Left lung (tissue), 10 donors: ENCODE measurements around the gene CPLX1. TPM values are rescaled to one million over a fixed set of nuclear protein-coding genes. Genes with fewer than 3 reads are reported as not detected.

Experiments
- ATAC-seq: fragments of 200-7000 bp; cut with Tn5 transposase; one replicate; pipeline ENCODE4 v1.9.1; 2020; ENCODE audit warnings: moderate library complexity
- DNase-seq, 4 donors: peaks; one replicate each; pipeline ENCODE4 v3.0.0-alpha.2; 2013 to 2020
- H3K27ac ChIP-seq, 2 donors: fragments of 200-600 bp; sonication (generic) in 1 of 2; one replicate each; pipeline versions ENCODE4 v1.5.0 to v1.8.0; 2020 to 2021
- H3K27me3 ChIP-seq, 2 donors: fragments of 200-600 bp; sonication (generic) in 1 of 2; one replicate each; pipeline versions ENCODE4 v1.5.0 to v1.8.0; 2020 to 2021
- H3K36me3 ChIP-seq, 2 donors: fragments of 200-600 bp; sonication (generic) in 1 of 2; one replicate each; pipeline versions ENCODE4 v1.5.0 to v1.8.0; 2020 to 2021
- H3K4me1 ChIP-seq, 2 donors: fragments of 200-600 bp; one replicate each; pipeline ENCODE4 v1.8.0; 2021
- H3K4me3 ChIP-seq, 2 donors: fragments of 200-600 bp; sonication (generic) in 1 of 2; one replicate each; pipeline versions ENCODE4 v1.5.0 to v1.8.0; 2020 to 2021; ENCODE audit warnings: mild to moderate bottlenecking in 1 of 2
- H3K9me3 ChIP-seq, 2 donors: fragments of 200-600 bp; sonication (generic) in 1 of 2; one replicate each; pipeline versions ENCODE4 v1.5.0 to v1.8.0; 2020 to 2021
- intact Hi-C, 2 donors: fragments of 100-400 bp; cut with DNase I; formaldehyde crosslinking; loops; one replicate each; pipeline versions ENCODE4 v1.11.2 to v1.14.2; 2022
- polyA plus RNA-seq, 6 donors: library from polyadenylated mRNA; unstranded; fragments of 120-200 nt; gene quantifications; one replicate each; pipeline ENCODE4 v1.2.1, GENCODE V29; 2013; ENCODE audit not compliant: insufficient read length in 6 of 6
- total RNA-seq, 2 donors: library from RNA; stranded (reverse); fragmentation: NEBNext Ultra II Directional; extraction: Animal tissue kit (Norgen Biotek cat#: 25700); gene quantifications; one replicate each; pipeline ENCODE4 v1.2.1, GENCODE V29; 2021
- TF ChIP-seq, protein P1 (sequence below), 2 donors: fragments of 200-600 bp; sonication (generic) in 1 of 2; IDR thresholded peaks; one replicate each; pipeline versions ENCODE4 v1.5.0 to v1.8.0; 2021; ENCODE audit warnings: antibody characterized with exemption in 2 of 2
- donor health status: DM: no; HTN: yes; CAD: no.
- donor health status: DM: no; HTN: no; CAD: no.

The CPLX1 gene
- total and polyA plus RNA-seq, 8 donors, result 0.98 to 3.2 (median 1.5) TPM

DNA sequence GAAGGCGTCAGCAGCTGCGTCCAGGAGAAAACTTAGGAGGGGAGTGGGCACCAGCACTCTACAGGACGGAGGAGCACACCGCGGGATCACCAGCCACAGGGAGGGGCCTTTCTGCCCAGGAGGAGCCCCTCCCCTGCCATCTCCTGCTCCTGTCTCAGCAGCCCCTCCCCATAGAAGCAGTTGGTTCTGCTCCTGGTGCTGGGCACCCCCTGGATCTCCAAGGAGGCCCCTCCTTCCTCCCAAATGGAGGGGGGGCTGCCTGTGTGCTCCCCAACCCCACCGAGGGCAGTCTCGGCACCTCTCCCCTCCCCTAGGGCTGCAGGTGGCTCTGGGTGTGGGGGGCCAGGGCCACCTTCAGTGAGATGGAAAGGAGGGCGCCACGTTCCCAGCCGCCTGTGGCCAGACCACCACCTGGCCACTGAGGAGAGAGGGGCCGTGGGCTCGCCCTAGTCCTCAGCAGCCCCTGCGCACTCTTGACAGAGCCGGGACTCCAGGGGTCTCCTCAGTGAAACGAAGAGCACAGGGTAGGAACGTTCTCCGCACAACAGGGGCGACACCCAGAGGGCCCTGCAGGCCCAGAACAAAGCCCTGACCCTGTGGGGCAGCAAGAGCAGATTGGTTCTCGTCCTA is 37.8 kb downstream of the CPLX1 start:
- Histone ChIP-seq H3K4me3 (no peak overlapping the region), H3K27me3 (peaks cover 37 to 91% of the 10 kb centered on the region in 2 donors), H3K36me3 (no peaks in the 10 kb centered on the region), H3K9me3 (no peaks in the 10 kb centered on the region), H3K4me1 (peaks cover 14 to 32% of the 10 kb centered on the region in 2 donors), H3K27ac (no peak overlapping the region)
- intact Hi-C loops, result no loop called here
- TF ChIP-seq, protein P1, sequence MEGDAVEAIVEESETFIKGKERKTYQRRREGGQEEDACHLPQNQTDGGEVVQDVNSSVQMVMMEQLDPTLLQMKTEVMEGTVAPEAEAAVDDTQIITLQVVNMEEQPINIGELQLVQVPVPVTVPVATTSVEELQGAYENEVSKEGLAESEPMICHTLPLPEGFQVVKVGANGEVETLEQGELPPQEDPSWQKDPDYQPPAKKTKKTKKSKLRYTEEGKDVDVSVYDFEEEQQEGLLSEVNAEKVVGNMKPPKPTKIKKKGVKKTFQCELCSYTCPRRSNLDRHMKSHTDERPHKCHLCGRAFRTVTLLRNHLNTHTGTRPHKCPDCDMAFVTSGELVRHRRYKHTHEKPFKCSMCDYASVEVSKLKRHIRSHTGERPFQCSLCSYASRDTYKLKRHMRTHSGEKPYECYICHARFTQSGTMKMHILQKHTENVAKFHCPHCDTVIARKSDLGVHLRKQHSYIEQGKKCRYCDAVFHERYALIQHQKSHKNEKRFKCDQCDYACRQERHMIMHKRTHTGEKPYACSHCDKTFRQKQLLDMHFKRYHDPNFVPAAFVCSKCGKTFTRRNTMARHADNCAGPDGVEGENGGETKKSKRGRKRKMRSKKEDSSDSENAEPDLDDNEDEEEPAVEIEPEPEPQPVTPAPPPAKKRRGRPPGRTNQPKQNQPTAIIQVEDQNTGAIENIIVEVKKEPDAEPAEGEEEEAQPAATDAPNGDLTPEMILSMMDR (IDR thresholded peaks at IDR 0.05), result no peak
- no peak for ATAC-seq
- DNase-seq, result no peak

DNA sequence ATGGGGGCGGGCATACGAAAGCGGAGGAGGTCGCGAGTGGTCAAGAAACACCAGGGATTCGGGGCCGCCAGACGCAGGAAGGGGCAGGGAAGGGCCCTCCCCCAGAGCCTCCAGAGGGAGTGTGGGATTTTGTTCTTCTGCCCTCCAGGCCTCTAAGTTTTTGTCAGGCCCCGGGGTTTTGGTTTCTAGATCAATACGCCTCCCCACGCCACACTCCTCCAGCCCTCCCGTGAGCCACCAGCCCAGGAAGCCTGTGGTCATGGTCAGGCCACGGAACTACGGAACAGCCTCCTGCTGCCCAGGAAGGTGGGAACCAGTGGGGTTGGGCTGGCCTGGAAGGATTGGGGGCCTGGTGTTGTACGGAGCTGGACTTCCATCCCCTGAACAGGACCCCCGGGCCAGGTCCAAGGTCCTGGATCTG is 38.4 kb downstream of the CPLX1 start:
- Histone ChIP-seq H3K4me3 (no peak overlapping the region), H3K27ac (peak overlapping the region in 1 of 2 donors; percentile 65), H3K4me1 (peaks cover 16 to 37% of the 10 kb centered on the region in 2 donors), H3K9me3 (no peaks in the 10 kb centered on the region), H3K36me3 (no peaks in the 10 kb centered on the region), H3K27me3 (peaks cover 32 to 85% of the 10 kb centered on the region in 2 donors)
- DNase-seq (no peak), ATAC-seq (no peak)
- intact Hi-C loops, result no loop called here
- TF ChIP-seq, protein P1 (IDR thresholded peaks at IDR 0.05), result no peak

DNA sequence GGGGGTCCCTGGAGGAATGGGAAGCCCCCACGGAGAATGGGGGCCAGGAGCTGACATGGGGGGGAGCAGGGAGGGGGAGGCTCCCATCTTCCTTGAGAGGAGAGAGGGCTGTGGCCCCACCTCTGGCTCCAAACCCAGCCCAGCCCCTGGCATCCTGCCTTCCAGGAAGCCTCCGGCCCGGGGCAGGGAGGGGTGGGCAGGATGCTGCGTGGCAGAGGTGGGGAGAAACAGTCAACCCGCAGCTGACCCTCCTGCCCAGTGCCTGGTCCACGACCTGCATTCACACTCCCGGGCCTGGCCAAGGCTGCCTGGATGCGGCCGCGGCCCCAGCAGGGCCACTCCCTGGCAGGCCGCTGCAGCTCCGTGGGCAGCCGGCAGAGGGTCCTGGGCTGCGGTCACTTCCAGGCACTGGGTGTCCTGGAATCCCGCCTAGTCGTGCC is 39.0 kb downstream of the CPLX1 start:
- no peaks in the 10 kb centered on the region for H3K9me3 ChIP-seq
- no peaks in the 10 kb centered on the region for H3K36me3 ChIP-seq
- peak; percentile 10 for ATAC-seq
- peaks cover 13 to 41% of the 10 kb centered on the region in 2 donors for H3K4me1 ChIP-seq
- TF ChIP-seq, protein P1 (IDR thresholded peaks at IDR 0.05), result peak in 1 of 2 donors; percentile 30
- peak overlapping the region; percentile 33 to 65 for H3K27ac ChIP-seq
- DNase-seq, result peak in 1 of 4 donors; percentile 78
- H3K27me3 ChIP-seq, result peaks cover 32 to 79% of the 10 kb centered on the region in 2 donors
- H3K4me3 ChIP-seq, result peak overlapping the region; percentile 11 to 28
- intact Hi-C loops, result no loop called here

DNA sequence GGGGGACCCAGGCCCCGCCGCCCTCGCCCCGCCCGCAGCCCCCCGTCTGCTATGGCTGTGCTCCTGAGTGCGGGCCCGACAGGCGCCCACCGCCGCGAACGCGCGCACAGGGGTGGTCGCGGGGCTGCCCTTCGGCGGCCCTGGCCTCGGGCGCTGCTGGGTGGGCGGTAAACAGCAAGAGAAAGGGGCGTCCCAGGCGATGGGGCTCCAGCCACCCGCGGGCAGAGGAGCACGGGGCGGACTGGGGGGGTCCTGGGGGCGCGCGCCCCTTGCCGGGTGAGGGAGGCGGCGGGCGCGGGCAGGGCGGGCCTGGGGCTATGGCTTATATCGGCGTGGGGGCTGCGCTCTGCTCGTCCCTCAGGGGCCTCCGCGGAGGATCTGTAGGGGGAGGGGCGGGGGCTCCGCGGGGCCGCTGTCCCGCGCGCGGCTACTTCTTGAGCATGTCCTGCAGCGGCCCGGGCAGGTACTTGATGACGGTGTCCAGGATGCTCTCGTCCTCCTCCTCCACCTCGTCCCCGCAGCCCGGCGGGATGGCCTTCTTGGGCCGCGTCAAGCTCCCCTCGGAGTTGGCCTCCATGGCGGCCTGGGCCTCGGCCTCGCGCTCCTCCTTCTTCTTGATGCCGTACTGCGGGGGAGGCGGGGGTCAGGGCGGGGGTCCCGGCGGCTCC is 39.7 kb downstream of the CPLX1 start:
- Histone ChIP-seq H3K36me3 (no peaks in the 10 kb centered on the region), H3K4me1 (peaks cover 13 to 40% of the 10 kb centered on the region in 2 donors), H3K4me3 (peak overlapping the region; percentile 11 to 28), H3K27me3 (peaks cover 32 to 72% of the 10 kb centered on the region in 2 donors), H3K9me3 (no peaks in the 10 kb centered on the region), H3K27ac (peak overlapping the region; percentile 33 to 65)
- TF ChIP-seq, protein P1 (IDR thresholded peaks at IDR 0.05), result no peak
- DNase-seq, result peak in 1 of 4 donors; percentile 78
- intact Hi-C loops, result no loop called here
- ATAC-seq, result no peak
